GM10266 (cell line): Measurements from ENCODE around the gene ELP2.

Experiments
- DNase-seq: peaks from one replicate; pipeline ENCODE4 v3.0.0; 2012; ENCODE audit errors: extremely low spot score
- TF ChIP-seq, protein P1 (sequence below): IDR thresholded peaks from 2 replicates; pipeline ENCODE4 v1.5.1; 2012; ENCODE audit warnings: mild to moderate bottlenecking, low read depth; ENCODE audit not compliant: control insufficient read depth, insufficient read depth; ENCODE audit errors: missing control alignments

Gene ELP2

DNA sequence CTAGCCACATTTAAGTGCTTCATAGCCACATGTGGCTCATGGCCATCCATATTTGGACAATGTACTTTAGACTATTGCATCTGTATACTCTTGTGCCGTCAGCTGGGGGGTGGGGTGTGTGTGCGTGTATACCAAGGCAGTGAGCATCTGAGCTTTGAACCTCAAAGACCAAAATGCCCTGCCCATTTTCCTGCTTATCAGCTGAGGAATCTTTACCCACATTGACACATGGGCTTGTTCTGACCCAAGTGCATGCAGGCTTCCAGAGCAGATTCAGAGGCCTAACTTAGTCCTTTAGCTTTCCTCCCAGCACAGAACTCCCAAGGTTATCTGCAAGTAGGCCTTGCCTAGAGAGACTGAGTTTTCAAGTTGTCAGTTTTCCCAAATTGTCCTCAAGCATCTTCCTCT is 46.5 kb downstream of the ELP2 start:
- TF ChIP-seq, protein P1, sequence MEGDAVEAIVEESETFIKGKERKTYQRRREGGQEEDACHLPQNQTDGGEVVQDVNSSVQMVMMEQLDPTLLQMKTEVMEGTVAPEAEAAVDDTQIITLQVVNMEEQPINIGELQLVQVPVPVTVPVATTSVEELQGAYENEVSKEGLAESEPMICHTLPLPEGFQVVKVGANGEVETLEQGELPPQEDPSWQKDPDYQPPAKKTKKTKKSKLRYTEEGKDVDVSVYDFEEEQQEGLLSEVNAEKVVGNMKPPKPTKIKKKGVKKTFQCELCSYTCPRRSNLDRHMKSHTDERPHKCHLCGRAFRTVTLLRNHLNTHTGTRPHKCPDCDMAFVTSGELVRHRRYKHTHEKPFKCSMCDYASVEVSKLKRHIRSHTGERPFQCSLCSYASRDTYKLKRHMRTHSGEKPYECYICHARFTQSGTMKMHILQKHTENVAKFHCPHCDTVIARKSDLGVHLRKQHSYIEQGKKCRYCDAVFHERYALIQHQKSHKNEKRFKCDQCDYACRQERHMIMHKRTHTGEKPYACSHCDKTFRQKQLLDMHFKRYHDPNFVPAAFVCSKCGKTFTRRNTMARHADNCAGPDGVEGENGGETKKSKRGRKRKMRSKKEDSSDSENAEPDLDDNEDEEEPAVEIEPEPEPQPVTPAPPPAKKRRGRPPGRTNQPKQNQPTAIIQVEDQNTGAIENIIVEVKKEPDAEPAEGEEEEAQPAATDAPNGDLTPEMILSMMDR = no peak
- no peak for DNase-seq

GRCh38 chr18:36176711-36177110 is 47.0 kb downstream of the ELP2 start:
- TF ChIP-seq, protein P1 = no peak
- DNase-seq = no peak

- no peak for DNase-seq
- TF ChIP-seq, protein P1 = no peak
Observed at GRCh38 chr18:36177913-36178312, 48.2 kb downstream of the ELP2 start.

GRCh38 chr18:36179562-36180355 is 50.1 kb downstream of the ELP2 start:
- no peak for DNase-seq
- TF ChIP-seq, protein P1 = no peak

GRCh38 chr18:36181441-36181840 is 51.7 kb downstream of the ELP2 start:
- TF ChIP-seq, protein P1 = no peak
- DNase-seq = no peak

DNA sequence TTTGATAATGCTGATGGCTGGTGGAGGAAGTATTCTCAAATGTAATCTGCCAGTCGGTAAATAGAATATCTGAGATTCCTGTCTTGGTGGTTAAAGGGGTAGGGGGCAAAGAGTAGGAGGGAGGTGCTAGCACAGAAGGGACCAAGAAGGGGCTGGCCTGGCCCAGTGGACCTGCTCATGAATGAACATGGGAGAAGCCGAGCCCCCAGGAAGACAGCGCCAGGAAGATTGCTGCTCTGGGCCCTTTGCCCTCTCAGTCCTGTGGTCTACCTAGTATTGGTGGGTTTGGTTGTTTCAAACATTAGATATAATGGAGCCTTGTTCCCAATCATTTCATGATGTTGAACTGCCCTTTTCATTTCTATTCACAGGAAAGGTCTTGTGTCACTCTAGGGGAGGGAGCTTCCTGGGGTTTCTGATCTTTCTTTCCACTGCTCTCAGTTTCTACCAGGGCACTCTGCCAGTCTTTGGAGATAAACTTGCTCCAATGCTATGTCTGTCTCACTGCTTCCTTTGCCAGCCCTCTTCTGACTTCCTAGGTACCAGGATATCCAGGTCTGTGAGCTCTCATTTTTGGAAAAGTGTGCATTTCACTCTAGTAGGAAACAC is 52.3 kb downstream of the ELP2 start:
- no peak for DNase-seq
- TF ChIP-seq, protein P1 = no peak

DNA sequence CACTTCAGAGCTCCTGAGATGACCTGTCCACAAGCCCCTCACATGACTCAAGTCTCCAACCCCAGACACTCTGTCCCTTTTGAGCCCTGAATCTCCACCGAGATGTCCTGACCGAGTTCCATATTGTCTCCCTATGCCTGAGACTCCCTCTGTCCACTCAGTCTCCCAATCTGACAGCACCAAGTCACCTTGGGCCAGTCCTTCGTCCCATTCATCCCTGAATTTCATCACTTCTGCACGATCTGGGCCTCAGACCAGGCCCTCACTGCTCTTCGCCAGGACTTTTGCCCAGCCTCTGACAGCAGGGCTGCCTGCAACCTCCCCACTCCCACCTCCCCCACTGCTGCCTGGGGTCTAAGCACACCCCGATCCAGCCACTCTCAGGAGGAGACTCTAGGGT is 53.3 kb downstream of the ELP2 start:
- DNase-seq = no peak
- TF ChIP-seq, protein P1 = no peak
